ENCODE measurements around the gene PDXK.
A peak's percentile ranks its signal among the peaks of the same experiment; 100 is the strongest.

PDXK gene

DNA sequence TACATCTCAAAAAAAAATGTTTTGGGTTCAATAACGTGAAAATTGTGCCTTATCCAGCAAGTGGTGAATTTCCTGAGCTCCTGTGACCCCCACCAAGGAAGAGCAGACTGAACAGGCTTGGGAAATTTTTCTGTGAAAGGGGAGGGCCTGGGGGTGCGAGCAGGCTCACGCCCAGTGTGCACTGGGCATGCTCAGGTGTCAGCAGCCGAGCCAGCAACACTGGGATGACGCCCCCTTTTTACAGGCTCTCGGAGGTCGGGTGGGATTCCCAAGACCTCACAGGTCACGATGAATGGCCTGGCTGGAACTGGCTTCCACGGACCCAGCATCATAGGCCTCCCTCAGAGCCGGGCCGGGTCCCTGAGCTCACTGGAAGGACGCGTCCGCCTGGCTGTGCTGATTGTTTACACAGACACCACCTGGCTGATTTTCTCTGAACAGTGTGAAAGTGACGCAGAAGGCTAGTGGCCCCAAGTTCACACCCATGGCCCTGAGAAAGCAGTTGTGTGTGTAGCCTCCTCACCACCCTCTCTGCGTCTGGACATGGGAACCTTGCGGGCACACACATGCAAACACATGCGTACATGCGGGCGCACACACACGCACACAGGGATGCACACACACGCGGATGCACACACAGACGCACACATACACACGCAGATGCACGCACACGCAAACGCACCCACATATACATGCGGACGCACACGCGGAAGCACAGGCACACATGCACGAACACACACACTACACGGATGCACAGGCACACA is 48.0 kb downstream of the PDXK start:
- no peak for DNase-seq

GRCh38 chr21:43767498-43767983 is 48.6 kb downstream of the PDXK start:
- no peak for DNase-seq

GRCh38 chr21:43767984-43768867 is 49.3 kb downstream of the PDXK start:
- DNase-seq = no peak

GRCh38 chr21:43768868-43769167 is 49.9 kb downstream of the PDXK start:
- DNase-seq = no peak

DNA sequence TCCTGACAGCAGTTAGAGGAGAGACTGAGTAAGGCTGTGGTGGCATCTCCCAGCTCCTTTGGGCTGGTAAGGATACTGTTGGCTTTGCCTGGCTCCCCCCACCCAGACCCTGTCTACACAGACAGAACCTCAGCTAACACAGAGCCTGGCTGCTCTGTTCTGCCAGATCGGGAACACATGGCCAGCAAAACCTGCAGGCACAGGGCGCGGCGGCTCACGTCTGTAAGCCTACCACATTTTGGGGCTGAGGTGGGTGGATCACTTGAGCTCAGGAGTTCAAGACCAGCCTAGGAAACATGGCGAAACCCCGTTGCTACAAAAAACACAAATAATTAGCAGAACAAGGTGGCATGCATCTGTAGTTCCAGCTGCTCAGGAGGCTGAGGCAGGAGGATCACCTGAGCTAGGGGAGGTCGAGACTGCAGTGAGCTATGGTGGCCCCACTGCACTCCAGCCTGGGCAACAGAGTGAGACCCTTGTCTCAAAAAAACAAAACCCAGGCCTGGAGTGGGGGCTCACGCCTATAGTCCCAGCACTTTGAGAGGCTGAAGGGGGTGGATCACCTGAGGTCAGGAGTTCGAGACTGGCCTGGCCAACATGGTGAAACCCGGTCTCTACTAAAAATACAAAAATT is 50.5 kb downstream of the PDXK start:
- DNase-seq = no peak

- DNase-seq = no peak
Observed at GRCh38 chr21:43770066-43770655, 51.2 kb downstream of the PDXK start.

DNA sequence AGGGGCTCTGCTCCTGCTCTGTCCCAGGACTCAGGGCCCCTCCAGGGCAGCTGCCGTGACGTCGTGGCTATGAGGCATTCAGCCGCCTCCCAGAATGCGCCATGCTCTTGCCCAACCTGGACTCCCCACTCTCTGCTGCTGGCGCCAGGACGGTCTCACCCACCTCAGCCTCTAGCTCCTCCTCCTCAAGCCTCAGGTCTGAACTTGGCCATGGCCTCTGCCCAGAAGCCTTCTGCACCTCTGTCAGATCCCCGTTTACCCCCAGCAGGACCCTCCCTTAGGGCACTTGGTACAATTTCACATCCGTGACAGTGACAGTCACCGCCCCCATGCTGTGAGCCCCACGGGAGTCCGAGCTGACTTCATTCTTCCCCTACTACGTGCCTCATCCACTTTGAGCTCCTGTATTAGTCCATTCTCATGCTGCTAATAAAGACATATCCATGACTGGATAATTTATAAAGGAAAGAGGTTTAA is 52.3 kb downstream of the PDXK start:
- no peak for DNase-seq

GRCh38 chr21:43771698-43772424 is 52.9 kb downstream of the PDXK start:
- DNase-seq = no peak

- DNase-seq = no peak
Observed at GRCh38 chr21:43772425-43772821, 53.5 kb downstream of the PDXK start.

- DNase-seq = no peak
Observed at GRCh38 chr21:43774163-43774562, 55.2 kb downstream of the PDXK start.

DNA sequence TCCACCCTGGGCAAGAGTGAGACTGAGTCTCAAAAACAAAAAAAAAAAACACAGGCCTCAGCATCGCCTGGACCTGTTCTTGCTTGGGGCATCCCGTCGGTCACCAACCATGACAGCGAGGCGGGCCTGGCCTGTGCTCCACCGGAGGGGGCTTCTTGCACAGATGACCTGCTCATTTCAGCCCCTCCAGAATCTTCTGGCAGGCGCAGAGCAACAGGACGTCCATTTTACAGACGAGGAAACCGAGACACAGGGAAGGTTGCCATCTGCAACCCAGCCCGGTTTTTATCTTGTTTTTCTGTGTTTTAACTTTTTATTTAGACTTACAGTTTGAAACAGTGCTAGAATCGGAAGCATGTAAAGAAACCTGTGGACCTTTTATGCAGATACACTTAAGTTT is 56.3 kb downstream of the PDXK start:
- DNase-seq = no peak

GRCh38 chr21:43775795-43776430 is 57.0 kb downstream of the PDXK start, which contains the start of gene CSTB:
CSTB (minus strand) TSS chr21:43776308; CDS start chr21:43776269, 39 bp downstream.
- peak; percentile 33 for DNase-seq

GRCh38 chr21:43777953-43778352 is 59.0 kb downstream of the PDXK start:
- DNase-seq = no peak

DNA sequence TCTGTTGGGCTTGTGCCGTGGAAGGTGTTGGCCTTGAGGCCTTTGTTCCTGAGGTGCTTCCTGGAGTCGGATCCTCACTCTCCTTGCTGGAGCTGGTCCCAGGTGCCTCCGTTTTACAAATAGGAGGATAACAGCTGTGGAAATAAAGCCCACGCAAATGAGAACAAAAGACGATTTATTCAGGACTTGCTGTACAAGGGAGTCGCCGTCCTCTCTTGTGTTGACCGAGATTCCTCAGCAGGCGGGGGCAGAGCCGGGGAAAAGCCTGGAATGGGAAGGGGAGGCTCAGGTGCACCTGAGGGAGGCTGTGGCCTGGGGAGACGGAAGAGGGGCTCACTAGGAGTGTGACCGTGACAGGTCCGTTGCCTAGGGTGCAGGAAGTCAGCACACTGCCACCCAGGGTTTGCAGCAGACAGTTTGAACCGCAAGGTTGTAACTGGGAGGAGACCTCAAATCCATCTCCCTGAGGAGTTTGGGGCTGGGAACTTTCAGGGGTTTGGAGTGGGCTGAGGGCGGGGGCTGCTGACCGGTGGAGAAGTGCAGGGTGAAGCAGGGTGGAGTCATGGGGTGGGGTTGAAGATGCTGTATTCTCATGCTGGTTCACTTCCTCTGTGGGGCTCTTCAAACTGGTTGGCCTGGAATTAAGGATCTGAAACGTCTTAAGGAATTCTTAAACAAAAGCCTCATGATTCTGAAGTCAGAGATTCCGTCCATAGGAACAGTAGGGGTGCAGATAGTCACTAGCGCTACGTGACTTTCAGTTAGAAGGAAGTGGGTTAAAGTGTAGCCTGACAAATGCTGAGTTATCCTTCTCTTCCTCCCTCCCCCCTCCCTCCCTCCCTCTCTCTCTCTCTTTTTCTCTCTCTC is 59.8 kb downstream of the PDXK start:
- no peak for DNase-seq

- no peak for DNase-seq
Observed at GRCh38 chr21:43779660-43780059, 60.7 kb downstream of the PDXK start.

- no peak for DNase-seq
Observed at GRCh38 chr21:43781846-43782245, 62.9 kb downstream of the PDXK start.

GRCh38 chr21:43782431-43783097 is 63.6 kb downstream of the PDXK start:
- no peak for DNase-seq

DNA sequence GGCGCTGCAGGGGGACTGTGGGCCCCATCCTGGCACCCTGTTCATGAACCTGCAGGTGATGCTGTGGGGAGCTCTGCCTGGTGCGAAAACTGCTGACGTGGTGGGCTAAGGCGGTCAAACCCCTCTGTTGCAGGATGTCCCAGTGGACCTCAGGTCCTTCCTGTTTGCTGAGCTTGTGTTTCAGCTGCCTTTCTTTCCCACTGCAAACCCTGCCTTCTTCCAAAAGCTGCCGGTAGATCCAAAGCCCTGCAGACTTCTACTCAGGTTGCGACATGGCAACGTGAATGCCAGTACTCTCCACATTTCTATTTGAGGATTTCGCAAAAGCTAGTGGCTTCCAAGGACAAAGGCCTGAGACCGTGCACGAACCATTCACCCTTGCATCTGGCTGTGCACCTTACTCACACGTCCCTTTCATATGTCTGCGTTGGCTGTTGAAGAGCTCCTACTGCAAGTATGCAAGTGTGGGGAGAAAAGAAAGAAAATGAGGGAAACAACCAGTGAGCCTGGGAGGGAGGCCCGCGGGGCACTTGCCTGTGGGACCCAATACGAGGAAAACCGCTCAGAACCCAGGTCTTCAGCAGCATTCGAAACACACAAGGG is 64.3 kb downstream of the PDXK start:
- DNase-seq = no peak

GRCh38 chr21:43785134-43785533 is 66.2 kb downstream of the PDXK start:
- no peak for DNase-seq

DNA sequence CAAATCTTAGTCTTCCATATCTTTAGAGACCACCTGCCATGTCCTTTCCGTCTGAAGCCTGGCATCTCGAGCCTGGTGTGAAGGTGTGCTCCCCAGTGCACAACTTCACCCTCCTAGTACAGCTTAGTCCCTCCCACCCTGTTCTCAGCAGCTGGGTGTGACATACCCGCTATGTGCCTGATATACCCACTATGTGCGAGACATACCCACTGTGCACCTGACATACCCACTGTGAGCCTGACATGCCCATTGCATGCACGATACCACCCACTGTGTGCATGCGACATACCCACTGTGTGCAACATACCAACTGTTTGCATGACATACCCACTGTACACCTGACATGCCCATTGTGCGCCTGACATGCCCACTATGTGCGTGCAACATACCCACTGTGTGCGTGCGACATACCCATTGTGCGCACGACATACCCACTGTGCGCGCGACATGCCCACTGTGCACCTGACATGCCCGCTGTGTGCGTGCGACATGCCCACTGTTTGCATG is 67.4 kb downstream of the PDXK start:
- DNase-seq = no peak

Data from NCI-H748 treated with DMSO at 0.1 percent for 48 hours (cell line).